Kidney capillary endothelial cell (primary cell): ENCODE results near the gene LRFN2.

Experiments used
- DNase-seq: peaks from one replicate; pipeline ENCODE4 v3.0.0-alpha.2; 2018; ENCODE audit warnings: low spot score

LRFN2 gene

GRCh38 chr6:40517654-40518053 is 69.5 kb downstream of the LRFN2 start:
- DNase-seq = no peak

- DNase-seq = no peak
Measured at GRCh38 chr6:40516429-40516828, 70.7 kb downstream of the LRFN2 start.

- DNase-seq = no peak
Measured at GRCh38 chr6:40512340-40512739, 74.8 kb downstream of the LRFN2 start.

- no peak for DNase-seq
Measured at GRCh38 chr6:40511884-40512283, 75.3 kb downstream of the LRFN2 start.

- DNase-seq = no peak
Measured at GRCh38 chr6:40510442-40510841, 76.7 kb downstream of the LRFN2 start.

GRCh38 chr6:40509716-40510260 is 77.4 kb downstream of the LRFN2 start:
- no peak for DNase-seq

GRCh38 chr6:40509086-40509485 is 78.1 kb downstream of the LRFN2 start:
- DNase-seq = no peak

- no peak for DNase-seq
Measured at GRCh38 chr6:40506954-40507353, 80.2 kb downstream of the LRFN2 start.

GRCh38 chr6:40505191-40505810 is 81.9 kb downstream of the LRFN2 start:
- no peak for DNase-seq

- no peak for DNase-seq
Measured at GRCh38 chr6:40504274-40504673, 82.9 kb downstream of the LRFN2 start.

- DNase-seq = no peak
Measured at GRCh38 chr6:40500227-40500626, 86.9 kb downstream of the LRFN2 start.

GRCh38 chr6:40499215-40499614 is 87.9 kb downstream of the LRFN2 start:
- no peak for DNase-seq

- DNase-seq = no peak
Measured at GRCh38 chr6:40498148-40498547, 89.0 kb downstream of the LRFN2 start.

- DNase-seq = no peak
Measured at GRCh38 chr6:40492187-40492586, 95.0 kb downstream of the LRFN2 start.

- no peak for DNase-seq
Measured at GRCh38 chr6:40490508-40490907, 96.7 kb downstream of the LRFN2 start.

GRCh38 chr6:40489798-40490197 is 97.4 kb downstream of the LRFN2 start:
- no peak for DNase-seq

- no peak for DNase-seq
Measured at GRCh38 chr6:40486576-40486975, 100.6 kb downstream of the LRFN2 start.

GRCh38 chr6:40485795-40486194 is 101.4 kb downstream of the LRFN2 start:
- DNase-seq = no peak

GRCh38 chr6:40485300-40485699 is 101.9 kb downstream of the LRFN2 start:
- DNase-seq = no peak

GRCh38 chr6:40484066-40484465 is 103.1 kb downstream of the LRFN2 start:
- no peak for DNase-seq

GRCh38 chr6:40482532-40482931 is 104.6 kb downstream of the LRFN2 start:
- DNase-seq = no peak

- DNase-seq = no peak
Measured at GRCh38 chr6:40480678-40481077, 106.5 kb downstream of the LRFN2 start.

GRCh38 chr6:40479706-40480105 is 107.5 kb downstream of the LRFN2 start:
- DNase-seq = no peak
